ENCODE measurements around the gene PRIMPOL. TPM values are rescaled to one million over a fixed set of nuclear protein-coding genes. Genes with fewer than 3 reads are reported as not detected.

Gene PRIMPOL
- total RNA-seq, 4 donors from 2014 or later = 13.3 to 33.0 (median 25.0) TPM

DNA sequence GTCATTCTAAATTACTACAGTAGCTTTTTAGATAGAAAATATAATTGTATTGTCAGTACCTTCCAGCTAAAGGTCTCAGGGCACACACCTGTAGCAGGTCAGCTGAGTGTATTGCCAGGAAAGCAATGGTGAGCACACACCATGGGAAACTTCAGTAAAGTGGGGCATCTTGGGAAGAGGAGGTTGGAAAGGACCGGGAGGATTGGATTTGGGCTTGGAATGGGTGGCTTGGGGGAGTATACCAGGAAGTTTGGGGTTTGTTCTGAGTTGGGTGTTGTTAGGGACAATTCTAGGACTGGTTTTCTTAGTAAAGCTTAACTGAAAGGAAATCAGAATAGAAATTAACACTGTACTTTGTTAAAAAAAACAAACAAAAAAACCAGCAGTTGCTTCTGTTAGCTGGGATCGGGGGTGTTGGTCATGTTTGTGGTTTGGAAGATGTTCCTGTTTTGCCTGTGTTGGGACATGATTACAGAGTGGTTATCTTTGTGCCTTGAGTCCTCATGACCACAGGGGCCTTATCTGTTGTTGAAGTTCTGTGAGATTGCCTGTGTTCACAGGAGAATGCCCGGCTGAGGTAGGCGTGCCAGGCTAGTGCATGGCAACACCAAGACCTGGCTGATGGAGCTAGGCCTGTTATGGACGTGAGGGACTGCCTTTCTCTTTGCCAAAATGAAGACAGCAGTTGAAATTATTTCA is 35.1 kb downstream of the PRIMPOL start:
- Histone ChIP-seq H3K27ac (peak overlapping the region in 1 of 4 donors; percentile 28), H3K4me1 (no peaks in the 10 kb centered on the region), H3K27me3 (no peaks in the 10 kb centered on the region), H3K9me3 (no peaks in the 10 kb centered on the region), H3K4me3 (no peak overlapping the region), H3K36me3 (peaks cover 0 to 3% (median 0%) of the 10 kb centered on the region in 3 donors)
- no peak for DNase-seq
- TF ChIP-seq, protein P1, sequence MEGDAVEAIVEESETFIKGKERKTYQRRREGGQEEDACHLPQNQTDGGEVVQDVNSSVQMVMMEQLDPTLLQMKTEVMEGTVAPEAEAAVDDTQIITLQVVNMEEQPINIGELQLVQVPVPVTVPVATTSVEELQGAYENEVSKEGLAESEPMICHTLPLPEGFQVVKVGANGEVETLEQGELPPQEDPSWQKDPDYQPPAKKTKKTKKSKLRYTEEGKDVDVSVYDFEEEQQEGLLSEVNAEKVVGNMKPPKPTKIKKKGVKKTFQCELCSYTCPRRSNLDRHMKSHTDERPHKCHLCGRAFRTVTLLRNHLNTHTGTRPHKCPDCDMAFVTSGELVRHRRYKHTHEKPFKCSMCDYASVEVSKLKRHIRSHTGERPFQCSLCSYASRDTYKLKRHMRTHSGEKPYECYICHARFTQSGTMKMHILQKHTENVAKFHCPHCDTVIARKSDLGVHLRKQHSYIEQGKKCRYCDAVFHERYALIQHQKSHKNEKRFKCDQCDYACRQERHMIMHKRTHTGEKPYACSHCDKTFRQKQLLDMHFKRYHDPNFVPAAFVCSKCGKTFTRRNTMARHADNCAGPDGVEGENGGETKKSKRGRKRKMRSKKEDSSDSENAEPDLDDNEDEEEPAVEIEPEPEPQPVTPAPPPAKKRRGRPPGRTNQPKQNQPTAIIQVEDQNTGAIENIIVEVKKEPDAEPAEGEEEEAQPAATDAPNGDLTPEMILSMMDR (IDR thresholded peaks at IDR 0.05) = no peak
- TF ChIP-seq POLR2A (IDR thresholded peaks at IDR 0.05) = no peak

DNA sequence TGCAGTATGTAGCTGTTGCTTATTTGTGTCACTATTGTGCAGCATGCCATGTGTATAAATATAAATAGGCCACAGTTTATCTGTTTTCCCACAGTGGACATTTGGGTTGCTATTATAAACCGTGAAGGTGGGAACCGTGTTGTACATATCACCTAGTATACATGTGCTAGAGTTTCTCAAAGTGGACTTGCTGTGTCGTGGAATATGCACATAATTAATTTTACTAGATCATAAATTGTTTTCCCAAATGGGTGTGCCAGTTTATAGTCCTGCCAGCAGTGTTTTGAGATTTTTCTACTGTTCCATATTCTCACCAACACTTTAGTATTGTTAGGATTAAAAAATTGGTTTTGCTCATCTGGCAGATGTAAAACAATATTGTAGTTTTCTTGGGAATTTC is 38.5 kb downstream of the PRIMPOL start:
- no peak for DNase-seq
- peaks cover 0 to 4% (median 0%) of the 10 kb centered on the region in 3 donors for H3K36me3 ChIP-seq
- TF ChIP-seq, protein P1 (IDR thresholded peaks at IDR 0.05) = no peak
- no peak for TF ChIP-seq POLR2A (IDR thresholded peaks at IDR 0.05)
- H3K9me3 ChIP-seq = no peaks in the 10 kb centered on the region
- H3K4me3 ChIP-seq = no peak overlapping the region
- H3K27ac ChIP-seq = no peak overlapping the region
- no peaks in the 10 kb centered on the region for H3K27me3 ChIP-seq
- H3K4me1 ChIP-seq = no peaks in the 10 kb centered on the region

DNA sequence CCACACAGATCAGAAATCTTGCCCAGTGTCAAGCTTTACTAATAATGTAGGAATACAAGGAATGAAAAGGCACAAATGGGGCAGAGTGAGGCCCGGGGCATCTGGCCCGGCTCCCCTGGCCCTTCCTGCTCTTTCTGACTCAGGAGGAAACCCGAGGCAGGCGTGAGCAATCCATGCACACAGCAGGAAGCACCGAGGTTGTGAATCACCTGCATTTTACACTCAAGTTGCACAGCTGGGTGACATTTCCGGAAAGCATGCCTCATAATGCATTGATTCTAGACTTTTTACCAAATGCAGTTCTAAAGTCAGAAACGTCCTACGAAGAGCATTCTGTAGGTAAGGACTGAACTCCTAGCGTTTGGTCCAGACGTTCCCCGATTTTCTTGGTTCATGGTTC is 38.9 kb downstream of the PRIMPOL start:
- TF ChIP-seq, protein P1 (IDR thresholded peaks at IDR 0.05) = no peak
- TF ChIP-seq POLR2A (IDR thresholded peaks at IDR 0.05) = no peak
- Histone ChIP-seq H3K4me1 (no peaks in the 10 kb centered on the region), H3K27me3 (no peaks in the 10 kb centered on the region), H3K36me3 (peaks cover 0 to 8% (median 0%) of the 10 kb centered on the region in 3 donors), H3K9me3 (no peaks in the 10 kb centered on the region), H3K4me3 (no peak overlapping the region), H3K27ac (no peak overlapping the region)
- DNase-seq = no peak

GRCh38 chr4:184689681-184690080 is 40.1 kb downstream of the PRIMPOL start:
- Histone ChIP-seq H3K4me1 (no peaks in the 10 kb centered on the region), H3K27me3 (no peaks in the 10 kb centered on the region), H3K27ac (no peak overlapping the region), H3K9me3 (no peaks in the 10 kb centered on the region), H3K4me3 (no peak overlapping the region), H3K36me3 (peaks cover 0 to 18% (median 0%) of the 10 kb centered on the region in 3 donors)
- DNase-seq = no peak
- TF ChIP-seq POLR2A (IDR thresholded peaks at IDR 0.05) = no peak
- TF ChIP-seq, protein P1 (IDR thresholded peaks at IDR 0.05) = no peak

GRCh38 chr4:184693056-184693455 is 43.5 kb downstream of the PRIMPOL start:
- DNase-seq = no peak
- TF ChIP-seq, protein P1 (IDR thresholded peaks at IDR 0.05) = no peak
- no peak for TF ChIP-seq POLR2A (IDR thresholded peaks at IDR 0.05)
- Histone ChIP-seq H3K27ac (no peak overlapping the region), H3K4me1 (no peaks in the 10 kb centered on the region), H3K27me3 (no peaks in the 10 kb centered on the region), H3K9me3 (no peaks in the 10 kb centered on the region), H3K4me3 (no peak overlapping the region), H3K36me3 (peaks cover 0 to 16% (median 0%) of the 10 kb centered on the region in 3 donors)

All from Peyer's patch (tissue), 4 donors.